Upper lobe of right lung (tissue), 1 donor: ENCODE results near the gene NT5C3A. TPM values are rescaled to one million over a fixed set of nuclear protein-coding genes. Genes with fewer than 3 reads are reported as not detected.

Source experiments
- ATAC-seq: fragments of 200-7000 bp; cut with Tn5 transposase; one replicate; pipeline ENCODE4 v1.9.1; 2020; ENCODE audit warnings: mild to moderate bottlenecking, moderate library complexity
- DNase-seq: peaks from one replicate; pipeline ENCODE4 v3.0.0-alpha.2; 2020
- H3K27ac ChIP-seq: fragments of 200-600 bp; one replicate; pipeline ENCODE4 v1.8.0; 2022
- H3K27me3 ChIP-seq: fragments of 200-600 bp; one replicate; pipeline ENCODE4 v1.8.0; 2022; ENCODE audit warnings: mild to moderate bottlenecking
- H3K36me3 ChIP-seq: fragments of 200-600 bp; one replicate; pipeline ENCODE4 v1.8.0; 2022
- H3K4me1 ChIP-seq: fragments of 200-600 bp; one replicate; pipeline ENCODE4 v1.8.0; 2022
- H3K4me3 ChIP-seq: fragments of 200-600 bp; one replicate; pipeline ENCODE4 v1.8.0; 2022; ENCODE audit warnings: mild to moderate bottlenecking
- H3K9me3 ChIP-seq: fragments of 200-600 bp; one replicate; pipeline ENCODE4 v1.8.0; 2022
- CTCF ChIP-seq: fragments of 200-600 bp; IDR thresholded peaks from one replicate; pipeline ENCODE4 v1.8.0; 2022; ENCODE audit warnings: antibody characterized with exemption
- intact Hi-C: fragments of 100-400 bp; cut with DNase I; formaldehyde crosslinking; loops from one replicate; pipeline ENCODE4 v1.11.0; 2022
- total RNA-seq: library from RNA; stranded (reverse); fragmentation: NEBNext Ultra II Directional; extraction: Animal tissue kit (Norgen Biotek cat#: 25700); gene quantifications from one replicate; pipeline ENCODE4 v1.2.1, GENCODE V29; 2021
- donor health status: DM: no; HTN: yes; CAD: no; lungs with severe emphysema.

Gene NT5C3A
- total RNA-seq, 1 donor from 2014 or later = 34.0 TPM

GRCh38 chr7:33044986-33045385, 17.6 kb downstream of the NT5C3A start:
- DNase-seq = no peak
- Histone ChIP-seq H3K4me1 (peaks cover 17% of the 10 kb centered on the region), H3K36me3 (no peaks in the 10 kb centered on the region), H3K27ac (no peak overlapping the region), H3K4me3 (no peak overlapping the region), H3K27me3 (no peaks in the 10 kb centered on the region), H3K9me3 (no peaks in the 10 kb centered on the region)
- TF ChIP-seq CTCF = no peak
- ATAC-seq = no peak
- intact Hi-C loops = no loop called here

- ATAC-seq (peak; percentile 35), DNase-seq (no peak)
- Histone ChIP-seq H3K4me3 (no peak overlapping the region), H3K27ac (no peak overlapping the region), H3K36me3 (no peaks in the 10 kb centered on the region), H3K27me3 (no peaks in the 10 kb centered on the region), H3K4me1 (peaks cover 15% of the 10 kb centered on the region), H3K9me3 (no peaks in the 10 kb centered on the region)
- TF ChIP-seq CTCF = peak; percentile 17
- intact Hi-C loops = no loop called here
These were observed 18.2 kb downstream of the NT5C3A start for GRCh38 chr7:33044401-33044718.

GRCh38 chr7:33043501-33044400, 18.8 kb downstream of the NT5C3A start:
- intact Hi-C loops = no loop called here
- no peaks in the 10 kb centered on the region for H3K36me3 ChIP-seq
- ATAC-seq = no peak

GRCh38 chr7:33041631-33042428, 20.7 kb downstream of the NT5C3A start:
- ATAC-seq = no peak
- no peaks in the 10 kb centered on the region for H3K36me3 ChIP-seq
- H3K9me3 ChIP-seq = no peaks in the 10 kb centered on the region
- no peak overlapping the region for H3K27ac ChIP-seq
- no peaks in the 10 kb centered on the region for H3K27me3 ChIP-seq
- DNase-seq = no peak
- peaks cover 24% of the 10 kb centered on the region for H3K4me1 ChIP-seq
- intact Hi-C loops = no loop called here
- H3K4me3 ChIP-seq = no peak overlapping the region
- TF ChIP-seq CTCF = no peak

More at GRCh38 chr7:33043501-33044400, 18.8 kb downstream of the NT5C3A start:
- H3K9me3 ChIP-seq = no peaks in the 10 kb centered on the region
- H3K4me3 ChIP-seq = no peak overlapping the region
- H3K27me3 ChIP-seq = no peaks in the 10 kb centered on the region
- peaks cover 16% of the 10 kb centered on the region for H3K4me1 ChIP-seq
- no peak for DNase-seq
- TF ChIP-seq CTCF = no peak
- no peak overlapping the region for H3K27ac ChIP-seq

GRCh38 chr7:33040803-33041516, 21.6 kb downstream of the NT5C3A start:
- TF ChIP-seq CTCF = no peak
- intact Hi-C loops = no loop called here
- ATAC-seq = peak; percentile 95
- Histone ChIP-seq H3K4me1 (peaks cover 24% of the 10 kb centered on the region), H3K27me3 (no peaks in the 10 kb centered on the region), H3K4me3 (peak overlapping the region; percentile 38), H3K27ac (peak overlapping the region; percentile 77), H3K36me3 (no peaks in the 10 kb centered on the region), H3K9me3 (no peaks in the 10 kb centered on the region)
- DNase-seq = no peak
